SK-N-MC (cell line): ENCODE data around the gene WDR47.

Source experiments
- EZH2 ChIP-seq: fragments of 200-600 bp; sonication (generic); IDR thresholded peaks from one replicate; pipeline ENCODE4 v1.6.1; 2017; ENCODE audit warnings: antibody characterized with exemption
- FOXP2 ChIP-seq: optimal IDR thresholded peaks from 2 replicates; pipeline ENCODE3; 2011; ENCODE audit warnings: mild to moderate bottlenecking, moderate library complexity; ENCODE audit not compliant: insufficient read depth; ENCODE audit errors: extremely low read length, control extremely low read depth
- POLR2AphosphoS5 ChIP-seq: IDR thresholded peaks from 2 replicates; pipeline ENCODE4 v1.6.1; 2012; ENCODE audit warnings: mild to moderate bottlenecking, low read depth, low read length, borderline replicate concordance

DNA sequence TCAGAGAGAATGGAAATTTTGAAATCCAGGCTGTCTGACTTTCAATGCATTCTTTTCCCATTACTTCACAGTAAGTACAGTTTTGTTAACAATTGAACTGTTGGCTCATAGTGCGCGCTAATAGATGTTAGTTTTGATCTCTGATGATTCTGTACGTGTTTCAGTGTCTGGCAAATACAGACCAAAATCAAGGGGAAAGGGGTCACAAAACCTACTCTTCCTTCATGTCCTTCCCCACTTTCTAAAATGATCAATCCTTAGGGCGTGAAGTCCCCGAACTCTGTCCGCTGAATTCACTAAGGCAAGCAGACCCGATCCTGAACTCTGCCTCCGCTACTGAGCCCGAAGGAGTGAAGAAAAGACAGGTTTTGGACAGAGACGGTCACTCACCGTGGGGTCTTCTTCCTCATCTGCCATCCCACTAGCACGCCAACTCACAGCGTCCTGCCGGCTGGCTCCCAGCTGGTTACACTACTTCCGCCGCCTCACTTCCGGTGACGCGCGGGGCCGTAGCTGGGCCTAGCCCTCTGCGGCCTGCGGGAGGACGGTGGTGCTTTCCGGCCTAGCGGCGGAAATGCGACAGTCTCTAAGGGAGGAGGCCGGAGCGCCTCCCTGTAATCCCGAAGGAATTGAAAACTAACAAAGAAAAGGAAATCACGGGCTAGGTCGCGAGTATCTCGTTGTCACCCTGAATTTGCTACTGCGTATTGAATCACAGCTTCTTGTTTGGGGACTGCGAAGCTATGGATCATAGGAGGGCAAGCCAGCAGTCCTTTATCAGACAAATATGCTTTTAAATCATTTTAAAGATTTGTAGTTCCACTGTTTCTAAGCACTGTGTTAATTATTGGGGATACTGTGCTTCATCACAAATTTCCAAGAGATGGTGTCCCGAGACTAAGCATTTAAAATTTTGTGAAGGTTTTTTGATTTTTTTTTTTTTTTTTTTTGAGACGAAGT lies 33.9 kb upstream of the WDR47 start, which contains the start of gene TAF13:
- no peak for TF ChIP-seq EZH2
- TF ChIP-seq FOXP2, result no peak
- peak; percentile 97 for TF ChIP-seq POLR2AphosphoS5
